ENCODE results near the gene RNU11. TPM values are rescaled to one million over a fixed set of nuclear protein-coding genes. Genes with fewer than 3 reads are reported as not detected.
"Not testable (repeated sequence)": the region's sequence is repeated elsewhere in the genome, so short reads cannot be mapped to it uniquely, and the experiment has no call there.

The RNU11 gene
- total RNA-seq, 1 donor = not detected

DNA sequence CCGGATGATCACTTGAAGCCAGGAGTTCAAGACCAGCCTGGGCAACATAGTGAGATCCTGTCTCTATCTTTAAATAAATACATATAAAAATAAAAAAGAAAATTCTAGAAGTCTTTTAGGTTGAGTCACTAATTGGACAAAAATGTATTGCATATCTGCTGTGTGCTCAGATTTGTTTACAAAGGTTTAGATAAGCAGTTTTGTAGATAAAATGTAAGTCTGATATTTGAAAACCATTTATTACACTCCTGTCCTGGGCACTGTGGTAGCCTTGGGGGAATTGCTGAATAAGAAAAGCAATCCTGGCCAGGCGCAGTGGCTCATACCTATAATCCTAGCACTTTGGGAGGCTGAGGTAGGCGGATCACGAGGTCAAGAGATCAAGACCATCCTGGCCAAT is 31.8 kb downstream of the RNU11 start:
- TF ChIP-seq, protein P1, sequence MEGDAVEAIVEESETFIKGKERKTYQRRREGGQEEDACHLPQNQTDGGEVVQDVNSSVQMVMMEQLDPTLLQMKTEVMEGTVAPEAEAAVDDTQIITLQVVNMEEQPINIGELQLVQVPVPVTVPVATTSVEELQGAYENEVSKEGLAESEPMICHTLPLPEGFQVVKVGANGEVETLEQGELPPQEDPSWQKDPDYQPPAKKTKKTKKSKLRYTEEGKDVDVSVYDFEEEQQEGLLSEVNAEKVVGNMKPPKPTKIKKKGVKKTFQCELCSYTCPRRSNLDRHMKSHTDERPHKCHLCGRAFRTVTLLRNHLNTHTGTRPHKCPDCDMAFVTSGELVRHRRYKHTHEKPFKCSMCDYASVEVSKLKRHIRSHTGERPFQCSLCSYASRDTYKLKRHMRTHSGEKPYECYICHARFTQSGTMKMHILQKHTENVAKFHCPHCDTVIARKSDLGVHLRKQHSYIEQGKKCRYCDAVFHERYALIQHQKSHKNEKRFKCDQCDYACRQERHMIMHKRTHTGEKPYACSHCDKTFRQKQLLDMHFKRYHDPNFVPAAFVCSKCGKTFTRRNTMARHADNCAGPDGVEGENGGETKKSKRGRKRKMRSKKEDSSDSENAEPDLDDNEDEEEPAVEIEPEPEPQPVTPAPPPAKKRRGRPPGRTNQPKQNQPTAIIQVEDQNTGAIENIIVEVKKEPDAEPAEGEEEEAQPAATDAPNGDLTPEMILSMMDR (IDR thresholded peaks at IDR 0.05; ENCODE audit: insufficient read depth, low read depth, low read length) = no peak
- DNase-seq (ENCODE audit: low read depth) = peak; percentile 48
- no peak overlapping the region for H3K4me3 ChIP-seq (ENCODE audit: low read depth, low read length)

- no peak for DNase-seq (ENCODE audit: low read depth)
- TF ChIP-seq, protein P1 (IDR thresholded peaks at IDR 0.05; ENCODE audit: insufficient read depth, low read depth, low read length) = no peak
These were observed 34.4 kb downstream of the RNU11 start for GRCh38 chr1:28682840-28683239.

GRCh38 chr1:28684937-28685336 is 36.5 kb downstream of the RNU11 start:
- TF ChIP-seq, protein P1 (IDR thresholded peaks at IDR 0.05; ENCODE audit: insufficient read depth, low read depth, low read length) = no peak
- no peak overlapping the region for H3K4me3 ChIP-seq (ENCODE audit: low read depth, low read length)
- DNase-seq (ENCODE audit: low read depth) = no peak

More at GRCh38 chr1:28682840-28683239, 34.4 kb downstream of the RNU11 start:
- H3K4me3 ChIP-seq (ENCODE audit: low read depth, low read length) = no peak overlapping the region

GRCh38 chr1:28691627-28692026 is 43.2 kb downstream of the RNU11 start:
- DNase-seq (ENCODE audit: low read depth); H3K4me3 ChIP-seq (ENCODE audit: low read depth, low read length): not testable (repeated sequence)

Small RNA genes lying within 50 kb of the gene (small RNA-seq; reads per million reads assigned to genes)
- gene RF00422 (not detected), gene RNU11 (not detected)

Other genes with a start within 250 kb of the RNU11 start
- 28.0 and 41.9 TPM in 2 replicates for gene RCC1, start 142.6 kb upstream of the RNU11 start, total RNA-seq
- 23.8 and 25.0 TPM in 2 replicates for gene TRNAU1AP, start 95.5 kb upstream of the RNU11 start, total RNA-seq
- 3.9 and 5.2 TPM in 2 replicates for gene RAB42, start 56.3 kb upstream of the RNU11 start, total RNA-seq
- 27.1 and 38.9 TPM in 2 replicates for gene TAF12, start 5.5 kb upstream of the RNU11 start, total RNA-seq
- gene GMEB1, start 20.2 kb downstream of the RNU11 start, total RNA-seq = 6.4 and 9.1 TPM in 2 replicates
- 55.4 and 82.9 TPM in 2 replicates for gene YTHDF2, start 88.3 kb downstream of the RNU11 start, total RNA-seq
- gene OPRD1, start 163.6 kb downstream of the RNU11 start, total RNA-seq = under 0.01 TPM in 1 of 2 replicates, not detected in the other

Measured in fibroblast of villous mesenchyme (primary cell).